HEK293 (cell line): Measurements from ENCODE around the gene MED17.

ENCODE experiments used
- BCL11A ChIP-seq: fragments of 450-650 bp; formaldehyde crosslinking; IDR thresholded peaks from 2 replicates; pipeline ENCODE4 v1.5.1; 2016; ENCODE audit warnings: low read depth, missing biosample characterization, missing genetic modification characterization
- HOXA7 ChIP-seq: sonication (generic); formaldehyde crosslinking; IDR thresholded peaks from 2 replicates; pipeline ENCODE4 v1.8.1; 2022; ENCODE audit warnings: missing genetic modification reagents, borderline replicate concordance
- HOXD13 ChIP-seq: sonication (generic); formaldehyde crosslinking; IDR thresholded peaks from 2 replicates; pipeline ENCODE4 v1.8.0; 2022; ENCODE audit warnings: missing genetic modification reagents, borderline replicate concordance
- KLF16 ChIP-seq: fragments of 450-650 bp; formaldehyde crosslinking; IDR thresholded peaks from 2 replicates; pipeline ENCODE4 v1.5.1; 2017; ENCODE audit warnings: missing biosample characterization, missing genetic modification characterization
- PBX3 ChIP-seq: sonication (generic); formaldehyde crosslinking; IDR thresholded peaks from 2 replicates; pipeline ENCODE4 v1.8.1; 2022; ENCODE audit warnings: mild to moderate bottlenecking, moderate library complexity, missing genetic modification reagents
- RBAK ChIP-seq: fragments of 450-650 bp; formaldehyde crosslinking; IDR thresholded peaks from 2 replicates; pipeline ENCODE4 v1.5.1; 2016; ENCODE audit warnings: missing biosample characterization, missing genetic modification characterization
- SALL2 ChIP-seq: fragments of 450-650 bp; formaldehyde crosslinking; IDR thresholded peaks from 2 replicates; pipeline ENCODE4 v1.5.0; 2017; ENCODE audit warnings: missing biosample characterization, mild to moderate bottlenecking, missing genetic modification characterization, borderline replicate concordance
- ZBTB11 ChIP-seq: fragments of 450-650 bp; formaldehyde crosslinking; conservative IDR thresholded peaks from 2 replicates; pipeline ENCODE4 v1.5.1; 2016; ENCODE audit warnings: low read depth, missing biosample characterization, missing genetic modification characterization
- ZBTB6 ChIP-seq: fragments of 450-650 bp; formaldehyde crosslinking; IDR thresholded peaks from 2 replicates; pipeline ENCODE4 v1.5.1; 2017; ENCODE audit warnings: missing biosample characterization, missing genetic modification characterization
- ZFP41 ChIP-seq: fragments of 450-650 bp; formaldehyde crosslinking; IDR thresholded peaks from 2 replicates; pipeline ENCODE4 v1.5.1; 2016; ENCODE audit warnings: missing biosample characterization, missing genetic modification characterization, borderline replicate concordance
- ZNF121 ChIP-seq: fragments of 450-650 bp; formaldehyde crosslinking; IDR thresholded peaks from 2 replicates; pipeline ENCODE4 v1.5.1; 2016; ENCODE audit warnings: missing biosample characterization, missing genetic modification characterization
- ZNF157 ChIP-seq: fragments of 450-650 bp; formaldehyde crosslinking; IDR thresholded peaks from 2 replicates; pipeline ENCODE4 v1.5.1; 2016; ENCODE audit warnings: missing biosample characterization, missing genetic modification characterization
- ZNF248 ChIP-seq: fragments of 450-650 bp; formaldehyde crosslinking; IDR thresholded peaks from 2 replicates; pipeline ENCODE4 v1.5.1; 2017; ENCODE audit warnings: missing biosample characterization, missing genetic modification characterization
- ZNF292 ChIP-seq: fragments of 450-650 bp; formaldehyde crosslinking; IDR thresholded peaks from 2 replicates; pipeline ENCODE4 v1.5.1; 2016; ENCODE audit warnings: low read depth, missing biosample characterization, missing genetic modification characterization, borderline replicate concordance
- ZNF394 ChIP-seq: fragments of 450-650 bp; formaldehyde crosslinking; IDR thresholded peaks from 2 replicates; pipeline ENCODE4 v1.5.1; 2016; ENCODE audit warnings: missing biosample characterization, missing genetic modification characterization, mild to moderate bottlenecking, moderate library complexity, borderline replicate concordance
- ZNF501 ChIP-seq: fragments of 450-650 bp; formaldehyde crosslinking; IDR thresholded peaks from 2 replicates; pipeline ENCODE4 v1.5.1; 2016; ENCODE audit warnings: missing biosample characterization, missing genetic modification characterization
- ZNF571 ChIP-seq: fragments of 450-650 bp; formaldehyde crosslinking; IDR thresholded peaks from 2 replicates; pipeline ENCODE4 v1.5.0; 2017; ENCODE audit warnings: missing biosample characterization, missing genetic modification characterization
- ZNF580 ChIP-seq: fragments of 450-650 bp; formaldehyde crosslinking; IDR thresholded peaks from 2 replicates; pipeline ENCODE4 v1.5.1; 2016; ENCODE audit warnings: missing biosample characterization, missing genetic modification characterization
- ZNF626 ChIP-seq: fragments of 450-650 bp; sonication (Bioruptor Pico); formaldehyde crosslinking; IDR thresholded peaks from 2 replicates; pipeline ENCODE4 v1.5.1; 2018; ENCODE audit warnings: missing biosample characterization, missing genetic modification characterization, inconsistent platforms
- ZNF658 ChIP-seq: fragments of 450-650 bp; formaldehyde crosslinking; IDR thresholded peaks from 2 replicates; pipeline ENCODE4; 2016; ENCODE audit warnings: missing biosample characterization, missing genetic modification characterization
- ZNF704 ChIP-seq: fragments of 450-650 bp; formaldehyde crosslinking; IDR thresholded peaks from 2 replicates; pipeline ENCODE4 v1.5.1; 2016; ENCODE audit warnings: missing biosample characterization, missing genetic modification characterization
- ZSCAN30 ChIP-seq: fragments of 450-650 bp; IDR thresholded peaks from 2 replicates; pipeline ENCODE4 v1.5.1; 2018; ENCODE audit warnings: missing biosample characterization, mild to moderate bottlenecking, missing genetic modification characterization, moderate library complexity
- TF ChIP-seq, protein P1 (sequence below): fragments of 450-650 bp; formaldehyde crosslinking; IDR thresholded peaks from 2 replicates; pipeline ENCODE4 v1.5.1; 2016; ENCODE audit warnings: missing biosample characterization, missing genetic modification characterization
- TF ChIP-seq, protein P2 (sequence below): fragments of 450-650 bp; formaldehyde crosslinking; IDR thresholded peaks from 2 replicates; pipeline ENCODE4 v1.5.1; 2016; ENCODE audit warnings: missing biosample characterization, missing genetic modification characterization
- TF ChIP-seq, protein P3 (sequence below): fragments of 450-650 bp; formaldehyde crosslinking; IDR thresholded peaks from 2 replicates; pipeline ENCODE4 v1.5.1; 2017; ENCODE audit warnings: missing biosample characterization, missing genetic modification characterization

The MED17 gene

DNA sequence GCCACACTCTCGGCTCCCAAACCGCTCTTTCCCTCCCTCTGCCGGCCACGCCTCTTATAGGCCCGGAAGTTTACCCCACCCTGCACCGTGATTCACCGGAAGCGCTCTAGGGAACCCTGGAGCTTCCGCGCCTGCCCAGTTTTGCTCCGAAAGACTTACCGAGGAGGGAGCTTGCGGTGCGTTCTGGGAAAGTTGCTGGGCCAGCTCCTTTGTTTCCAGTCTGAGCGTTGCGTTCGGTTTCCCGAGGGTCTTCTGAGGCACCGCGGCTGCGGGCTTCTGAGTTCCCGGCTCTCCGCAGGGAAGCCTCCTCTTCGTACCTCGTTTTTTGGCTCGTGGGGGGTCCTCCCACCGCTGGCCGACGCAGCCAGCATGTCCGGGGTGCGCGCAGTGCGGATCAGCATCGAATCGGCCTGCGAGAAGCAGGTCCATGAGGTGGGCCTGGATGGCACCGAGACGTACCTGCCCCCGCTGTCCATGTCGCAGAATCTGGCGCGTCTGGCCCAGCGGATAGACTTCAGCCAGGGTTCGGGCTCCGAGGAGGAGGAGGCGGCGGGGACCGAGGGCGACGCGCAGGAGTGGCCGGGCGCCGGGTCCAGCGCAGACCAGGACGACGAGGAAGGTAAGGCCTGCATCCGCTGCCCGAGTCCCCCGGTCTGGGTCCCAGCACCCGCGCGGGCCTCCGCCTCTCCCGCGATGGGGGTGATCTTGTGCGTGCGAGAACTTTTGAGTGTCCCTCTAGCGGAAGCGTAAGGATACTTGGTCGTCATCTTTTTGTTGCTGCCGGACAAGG, at the start of gene MED17 (continued):
- TF ChIP-seq ZNF704 (tag by site-specific recombination): no peak
- TF ChIP-seq ZNF501 (tag by site-specific recombination): peak; percentile 58; the same call in 1 of the 2 replicates
- no peak for TF ChIP-seq ZNF157 (tag by site-specific recombination)
- no peak for TF ChIP-seq SALL2 (tag by site-specific recombination)
- peak; percentile 82 for TF ChIP-seq ZBTB11 (tag by site-specific recombination)
- TF ChIP-seq, protein P1, sequence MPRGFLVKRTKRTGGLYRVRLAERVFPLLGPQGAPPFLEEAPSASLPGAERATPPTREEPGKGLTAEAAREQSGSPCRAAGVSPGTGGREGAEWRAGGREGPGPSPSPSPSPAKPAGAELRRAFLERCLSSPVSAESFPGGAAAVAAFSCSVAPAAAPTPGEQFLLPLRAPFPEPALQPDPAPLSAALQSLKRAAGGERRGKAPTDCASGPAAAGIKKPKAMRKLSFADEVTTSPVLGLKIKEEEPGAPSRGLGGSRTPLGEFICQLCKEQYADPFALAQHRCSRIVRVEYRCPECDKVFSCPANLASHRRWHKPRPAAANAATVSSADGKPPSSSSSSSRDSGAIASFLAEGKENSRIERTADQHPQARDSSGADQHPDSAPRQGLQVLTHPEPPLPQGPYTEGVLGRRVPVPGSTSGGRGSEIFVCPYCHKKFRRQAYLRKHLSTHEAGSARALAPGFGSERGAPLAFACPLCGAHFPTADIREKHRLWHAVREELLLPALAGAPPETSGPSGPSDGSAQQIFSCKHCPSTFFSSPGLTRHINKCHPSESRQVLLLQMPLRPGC (tag by site-specific recombination): no peak
- TF ChIP-seq ZNF292 (tag by site-specific recombination): no peak
- no peak for TF ChIP-seq BCL11A (tag by site-specific recombination)
- peak; percentile 89 for TF ChIP-seq ZBTB6 (tag by site-specific recombination)
- TF ChIP-seq, protein P2, sequence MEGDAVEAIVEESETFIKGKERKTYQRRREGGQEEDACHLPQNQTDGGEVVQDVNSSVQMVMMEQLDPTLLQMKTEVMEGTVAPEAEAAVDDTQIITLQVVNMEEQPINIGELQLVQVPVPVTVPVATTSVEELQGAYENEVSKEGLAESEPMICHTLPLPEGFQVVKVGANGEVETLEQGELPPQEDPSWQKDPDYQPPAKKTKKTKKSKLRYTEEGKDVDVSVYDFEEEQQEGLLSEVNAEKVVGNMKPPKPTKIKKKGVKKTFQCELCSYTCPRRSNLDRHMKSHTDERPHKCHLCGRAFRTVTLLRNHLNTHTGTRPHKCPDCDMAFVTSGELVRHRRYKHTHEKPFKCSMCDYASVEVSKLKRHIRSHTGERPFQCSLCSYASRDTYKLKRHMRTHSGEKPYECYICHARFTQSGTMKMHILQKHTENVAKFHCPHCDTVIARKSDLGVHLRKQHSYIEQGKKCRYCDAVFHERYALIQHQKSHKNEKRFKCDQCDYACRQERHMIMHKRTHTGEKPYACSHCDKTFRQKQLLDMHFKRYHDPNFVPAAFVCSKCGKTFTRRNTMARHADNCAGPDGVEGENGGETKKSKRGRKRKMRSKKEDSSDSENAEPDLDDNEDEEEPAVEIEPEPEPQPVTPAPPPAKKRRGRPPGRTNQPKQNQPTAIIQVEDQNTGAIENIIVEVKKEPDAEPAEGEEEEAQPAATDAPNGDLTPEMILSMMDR (tag by site-specific recombination): peak; percentile 54; the same call in 1 of the 2 replicates
- TF ChIP-seq ZFP41 (tag by site-specific recombination): no peak
- TF ChIP-seq ZNF571: no peak
- no peak for TF ChIP-seq RBAK (tag by site-specific recombination)
- TF ChIP-seq ZNF580 (tag by site-specific recombination): peak; percentile 100
- 0 out of 2 replicates have a peak, but pooled peaks have one; percentile 25 for TF ChIP-seq KLF16 (tag by site-specific recombination)
- TF ChIP-seq ZNF121 (tag by site-specific recombination): 0 out of 2 replicates have a peak, but pooled peaks have one; percentile 31
- TF ChIP-seq ZSCAN30 (tag by site-specific recombination): no peak
- TF ChIP-seq HOXA7 (CRISPR knock-in tag): no peak
- TF ChIP-seq, protein P3, sequence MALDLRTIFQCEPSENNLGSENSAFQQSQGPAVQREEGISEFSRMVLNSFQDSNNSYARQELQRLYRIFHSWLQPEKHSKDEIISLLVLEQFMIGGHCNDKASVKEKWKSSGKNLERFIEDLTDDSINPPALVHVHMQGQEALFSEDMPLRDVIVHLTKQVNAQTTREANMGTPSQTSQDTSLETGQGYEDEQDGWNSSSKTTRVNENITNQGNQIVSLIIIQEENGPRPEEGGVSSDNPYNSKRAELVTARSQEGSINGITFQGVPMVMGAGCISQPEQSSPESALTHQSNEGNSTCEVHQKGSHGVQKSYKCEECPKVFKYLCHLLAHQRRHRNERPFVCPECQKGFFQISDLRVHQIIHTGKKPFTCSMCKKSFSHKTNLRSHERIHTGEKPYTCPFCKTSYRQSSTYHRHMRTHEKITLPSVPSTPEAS (tag by site-specific recombination): no peak
- TF ChIP-seq ZNF394 (tag by site-specific recombination): 0 out of 2 replicates have a peak, but pooled peaks have one; percentile 13
- no peak for TF ChIP-seq ZNF626 (tag by site-specific recombination)
- no peak for TF ChIP-seq ZNF248 (tag by site-specific recombination)
- TF ChIP-seq ZNF658 (tag by site-specific recombination): no peak
- TF ChIP-seq PBX3 (CRISPR knock-in tag): peak; percentile 70; the same call in 1 of the 2 replicates
- TF ChIP-seq HOXD13: no peak
